Muscle of arm (tissue), 14 donors: ENCODE measurements around the gene S100P. TPM values are rescaled to one million over a fixed set of nuclear protein-coding genes. Genes with fewer than 3 reads are reported as not detected.
"Not testable (repeated sequence)": the region's sequence is repeated elsewhere in the genome, so short reads cannot be mapped to it uniquely, and the experiment has no call there.

Source experiments
- DNase-seq: peaks from one replicate; pipeline ENCODE4 v3.0.0-alpha.2; 2013
- long read RNA-seq, 11 donors: transcript quantifications; one replicate each; lab custom pipeline, GENCODE V29; 2026
- polyA plus RNA-seq, 12 donors: library from polyadenylated mRNA; unstranded; fragments of 120-200 nt; gene quantifications; one replicate each; pipeline ENCODE4 v1.2.1, GENCODE V29; 2013; ENCODE audit not compliant: insufficient read length in 12 of 12

The S100P gene
- 1 to 10 TPM in 9 of 12 donors, under 1 TPM in 1, not detected in 2; 0.93 to 5.5 (median 1.6) TPM for polyA plus RNA-seq
- long read RNA-seq, donor 1, transcript S100P-201 (2 exons, 1,279 nt), result major isoform, 38 of 46 reads
- long read RNA-seq, donor 1, partial matches to known transcripts, result 8 of 46 reads
- long read RNA-seq, donor 1, other reads (novel, unspliced or antisense), result 0 of 46 reads
- long read RNA-seq, donor 2, result 0 reads
- long read RNA-seq, donor 3, partial matches to known transcripts, result 0 of 3 reads
- long read RNA-seq, donor 3, other reads (novel, unspliced or antisense), result 0 of 3 reads
- long read RNA-seq, donor 4, partial matches to known transcripts, result 0 of 1 reads
- long read RNA-seq, donor 4, other reads (novel, unspliced or antisense), result 0 of 1 reads
- long read RNA-seq, donor 5, partial matches to known transcripts, result 0 of 1 reads
- long read RNA-seq, donor 5, other reads (novel, unspliced or antisense), result 0 of 1 reads
- long read RNA-seq, donor 6, result 0 reads
- long read RNA-seq, donor 7, partial matches to known transcripts, result 0 of 1 reads
- long read RNA-seq, donor 7, other reads (novel, unspliced or antisense), result 0 of 1 reads
- long read RNA-seq, donor 8, partial matches to known transcripts, result 0 of 2 reads
- long read RNA-seq, donor 8, other reads (novel, unspliced or antisense), result 0 of 2 reads
- long read RNA-seq, donor 9, partial matches to known transcripts, result 0 of 2 reads
- long read RNA-seq, donor 9, other reads (novel, unspliced or antisense), result 0 of 2 reads
- long read RNA-seq, donor 10, partial matches to known transcripts, result 0 of 2 reads
- long read RNA-seq, donor 10, other reads (novel, unspliced or antisense), result 0 of 2 reads
- long read RNA-seq, donor 11, partial matches to known transcripts, result 0 of 3 reads
- long read RNA-seq, donor 11, other reads (novel, unspliced or antisense), result 0 of 3 reads

DNA sequence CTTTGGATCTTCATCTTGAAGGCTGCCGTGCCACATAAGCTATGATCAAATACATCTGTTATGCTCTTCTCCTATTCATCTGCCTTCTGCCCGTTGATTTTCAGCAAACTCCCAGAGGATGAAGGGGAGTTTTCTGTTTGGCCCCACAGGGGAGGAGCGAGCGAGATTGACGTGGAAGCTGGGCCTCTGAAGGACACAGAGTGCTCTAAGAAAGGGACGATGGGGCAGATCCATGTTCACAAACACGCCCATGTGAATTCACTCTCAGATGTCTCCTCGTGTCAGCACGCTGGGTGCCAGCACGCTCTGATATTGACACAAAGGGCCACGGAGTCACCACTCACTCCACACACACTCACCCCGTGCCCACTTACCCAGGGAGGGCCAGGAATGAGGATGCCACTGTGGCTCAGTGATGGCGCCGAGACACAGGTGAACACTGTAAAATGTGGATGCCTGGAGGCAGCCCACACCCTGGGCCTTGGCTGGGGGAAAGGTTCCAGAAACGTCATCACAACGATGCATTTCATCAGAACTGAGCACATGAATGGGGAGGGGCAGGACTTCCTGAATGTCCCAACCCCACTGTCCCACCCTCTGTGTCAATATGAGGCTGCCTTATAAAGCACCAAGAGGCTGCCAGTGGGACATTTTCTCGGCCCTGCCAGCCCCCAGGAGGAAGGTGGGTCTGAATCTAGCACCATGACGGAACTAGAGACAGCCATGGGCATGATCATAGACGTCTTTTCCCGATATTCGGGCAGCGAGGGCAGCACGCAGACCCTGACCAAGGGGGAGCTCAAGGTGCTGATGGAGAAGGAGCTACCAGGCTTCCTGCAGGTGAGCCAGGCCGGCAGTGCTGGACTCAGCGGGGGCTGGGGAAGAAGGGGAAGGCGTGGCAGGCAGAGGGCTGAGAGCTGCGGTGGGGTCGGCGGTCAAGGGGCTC, at the start of gene S100P:
S100P (plus strand) TSS at position 648 of the 946 bp plus-strand sequence; CDS start at position 703, 55 bp downstream.
- no peak for DNase-seq

DNA sequence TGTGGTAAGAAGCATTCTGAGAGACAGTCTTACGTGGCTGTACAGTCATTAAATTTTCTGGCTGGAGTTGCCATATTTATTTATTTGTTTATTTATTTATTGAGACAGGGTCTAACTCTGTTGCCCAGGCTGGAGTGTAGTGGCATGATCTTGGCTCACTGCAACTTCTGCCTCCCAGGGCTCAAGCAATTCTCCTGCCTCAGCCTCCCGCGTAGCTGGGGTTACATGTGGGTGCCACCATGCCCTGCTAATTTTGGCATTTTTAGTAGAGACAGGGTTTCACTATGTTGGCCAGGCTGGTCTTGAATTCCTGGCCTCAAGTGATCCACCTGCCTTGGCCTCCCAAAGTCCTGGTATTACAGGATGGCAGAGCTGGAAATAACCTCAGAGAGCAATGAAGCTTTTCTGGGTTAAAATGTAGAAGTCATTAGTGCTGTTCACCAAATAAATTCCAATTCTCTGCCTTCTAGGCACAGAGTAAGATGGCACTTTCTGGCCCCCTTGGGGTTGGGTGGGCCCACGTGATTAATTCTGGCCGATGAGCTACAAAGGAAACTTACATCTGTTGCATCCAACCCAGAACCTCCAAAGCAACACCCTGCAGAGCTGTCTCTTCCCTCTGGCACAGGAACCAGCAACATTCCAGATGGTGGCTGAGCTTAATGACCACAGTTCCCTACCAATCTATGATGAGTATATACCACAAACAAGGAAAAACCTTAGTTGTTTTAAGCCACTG, 48.7 kb upstream of the S100P start:
- DNase-seq, result no peak

DNA sequence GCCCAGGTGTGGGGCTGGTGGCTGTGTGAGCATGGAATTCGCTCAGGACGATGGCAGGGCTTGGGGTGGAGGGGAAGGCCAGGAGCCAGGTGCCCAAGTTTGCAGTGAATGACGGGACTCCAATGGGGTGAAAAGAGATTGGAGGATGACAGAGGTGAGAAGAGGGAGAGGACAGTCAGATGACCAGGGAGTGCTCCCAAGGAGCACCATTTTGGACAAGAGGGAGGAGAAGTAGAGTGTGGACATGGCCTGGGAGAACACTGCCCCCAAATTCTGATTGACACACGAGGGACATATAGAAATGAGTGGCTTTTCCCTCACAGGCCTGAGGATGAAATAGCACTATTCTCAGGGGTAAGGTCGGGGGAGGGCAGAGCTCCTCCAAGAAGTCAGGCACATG, 46.5 kb upstream of the S100P start:
- DNase-seq, result no peak

DNA sequence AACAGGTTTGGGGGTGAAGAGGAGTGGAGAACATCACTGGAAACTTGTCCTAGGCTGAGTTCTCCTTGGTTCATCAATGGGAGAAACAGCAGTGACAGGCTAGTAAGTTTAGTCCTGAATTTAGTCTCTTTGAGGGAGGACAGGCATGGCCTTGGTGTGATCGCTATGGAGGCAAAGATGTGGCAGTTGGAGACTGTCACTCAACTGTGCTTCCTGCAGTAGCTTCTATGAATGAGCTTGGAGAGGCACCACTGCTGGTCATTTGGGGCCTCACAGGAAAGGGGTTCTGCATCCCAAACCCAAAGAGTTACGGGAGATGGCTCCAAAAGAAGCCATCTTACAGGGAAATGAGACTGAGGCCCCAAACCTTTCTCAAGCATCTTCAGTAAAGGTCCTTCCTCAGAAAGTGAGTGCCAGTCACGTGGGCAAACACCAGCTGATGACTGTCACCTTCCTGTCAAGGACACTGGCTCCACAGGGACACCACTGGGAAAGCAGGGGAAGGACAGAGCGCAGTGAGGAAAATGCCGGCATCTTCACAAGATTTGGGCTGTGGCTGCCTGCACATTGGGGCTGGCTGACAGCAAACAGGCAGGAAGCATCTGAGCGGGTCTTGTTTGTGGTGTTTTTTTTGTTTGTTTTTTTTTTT, 46.0 kb upstream of the S100P start:
- DNase-seq, result no peak

DNA sequence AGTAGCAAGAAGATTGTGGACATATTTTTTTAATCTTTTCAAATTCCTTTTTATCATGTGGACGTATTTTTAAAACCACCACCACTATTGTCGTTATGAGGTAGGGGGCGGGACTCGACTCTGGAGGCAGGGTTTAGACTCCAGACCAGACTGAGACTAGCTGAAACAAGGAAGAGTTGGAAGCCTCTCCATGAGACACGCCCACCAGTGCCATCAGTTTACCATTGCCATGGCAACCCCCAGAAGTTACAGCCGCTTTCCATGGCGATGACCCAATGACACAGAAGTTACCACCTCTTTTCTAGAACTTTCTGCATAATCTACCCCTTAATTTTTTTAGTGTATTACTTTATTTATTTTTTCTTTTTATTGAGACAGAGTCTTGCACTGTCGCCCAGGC, 44.5 kb upstream of the S100P start:
- no peak for DNase-seq

DNA sequence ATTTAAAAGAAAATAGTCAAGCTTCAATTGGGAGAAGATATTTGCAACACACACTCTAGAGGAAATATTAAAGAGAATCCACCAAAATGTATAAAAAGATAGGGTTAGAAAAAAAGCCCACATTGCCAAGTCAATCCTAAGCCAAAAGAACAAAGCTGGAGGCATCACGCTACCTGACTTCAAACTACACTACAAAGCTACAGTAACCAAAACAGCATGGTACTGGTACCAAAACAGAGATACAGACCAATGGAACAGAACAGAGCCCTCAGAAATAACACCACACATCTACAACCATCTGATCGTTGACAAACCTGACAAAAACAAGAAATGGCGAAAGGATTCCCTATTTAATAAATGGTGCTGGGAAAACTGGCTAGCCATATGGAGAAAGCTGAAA, 39.5 kb upstream of the S100P start:
- DNase-seq, result not testable (repeated sequence)

DNA sequence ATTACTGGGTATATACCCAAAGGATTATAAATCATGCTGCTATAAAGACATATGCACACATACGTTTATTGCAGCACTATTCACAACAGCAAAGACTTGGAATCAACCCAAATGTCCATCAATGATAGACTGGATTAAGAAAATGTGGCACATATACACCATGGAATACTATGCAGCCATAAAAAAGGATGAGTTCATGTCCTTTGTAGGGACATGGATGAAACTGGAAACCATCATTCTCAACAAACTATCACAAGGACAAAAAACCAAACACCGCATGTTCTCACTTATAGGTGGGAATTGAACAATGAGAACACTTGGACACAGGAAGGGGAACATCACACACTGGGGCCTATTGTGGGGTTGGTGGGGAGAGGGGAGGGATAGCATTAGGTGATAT, 38.4 kb upstream of the S100P start:
- DNase-seq, result not testable (repeated sequence)

DNA sequence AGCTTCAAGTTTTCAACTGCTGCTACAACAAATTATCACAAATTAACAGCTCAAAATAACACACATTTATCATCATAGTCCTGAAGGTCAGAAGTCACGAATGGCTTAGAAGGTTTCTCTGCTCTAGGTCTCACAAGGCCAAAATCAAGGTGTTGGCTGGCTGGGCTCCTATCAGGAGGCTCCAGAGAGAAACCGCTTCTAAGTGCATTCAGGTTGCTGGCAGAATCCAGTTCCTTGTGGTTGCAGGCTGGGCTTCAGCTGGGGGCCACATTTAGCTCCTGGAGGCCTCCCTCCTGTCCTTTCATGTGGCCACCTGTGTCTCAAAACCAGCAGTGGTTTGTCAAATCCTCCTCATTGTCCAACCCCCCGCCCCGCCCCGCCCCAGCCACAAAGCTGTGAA, 37.8 kb upstream of the S100P start:
- no peak for DNase-seq

DNA sequence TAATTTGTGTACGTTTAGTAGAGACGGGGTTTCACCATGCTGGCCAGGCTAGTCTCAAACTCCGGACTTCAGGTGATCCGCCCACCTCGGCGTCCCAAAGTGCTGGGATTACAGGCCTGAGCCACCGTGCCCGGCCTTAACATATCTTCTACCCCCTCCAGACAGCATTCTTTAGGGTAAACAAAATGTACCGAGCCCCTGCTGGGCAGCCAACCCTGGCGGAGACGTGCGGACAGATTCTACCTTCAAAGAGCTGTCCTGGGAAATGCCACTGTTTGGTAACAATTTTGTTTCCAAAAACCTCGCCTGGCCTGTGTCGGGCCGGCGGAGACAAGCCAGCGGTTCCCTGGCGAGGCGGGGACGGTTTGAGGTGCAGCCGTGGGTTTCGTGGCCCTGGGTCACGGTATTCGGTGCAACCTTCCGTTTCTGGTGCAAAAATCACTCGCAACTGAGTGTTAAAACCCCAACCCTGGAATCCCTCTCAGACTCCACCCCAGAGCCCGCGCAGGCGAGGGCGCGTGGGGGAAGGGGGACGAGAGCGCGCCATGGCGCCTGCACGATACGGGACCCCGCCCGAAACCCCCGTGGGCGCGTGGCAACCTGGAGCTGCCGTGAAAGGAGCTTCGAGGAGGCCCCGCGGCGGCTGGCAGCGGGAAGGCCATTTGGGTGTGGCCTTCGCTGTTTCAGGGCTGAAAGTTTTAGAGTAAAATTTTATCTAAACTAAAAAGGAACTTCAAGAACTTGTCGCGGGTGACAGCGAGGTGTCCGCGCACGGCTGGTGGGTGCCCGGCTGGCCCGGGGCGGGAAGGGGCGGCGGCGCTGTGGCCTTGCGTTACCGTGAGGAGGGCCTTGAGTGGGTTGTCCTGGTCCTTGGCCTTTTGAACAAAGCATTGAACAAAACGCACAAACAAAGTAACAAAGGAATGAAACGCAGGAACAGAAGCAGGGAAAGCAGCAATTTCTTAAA, 36.2 kb upstream of the S100P start:
- no peak for DNase-seq

DNA sequence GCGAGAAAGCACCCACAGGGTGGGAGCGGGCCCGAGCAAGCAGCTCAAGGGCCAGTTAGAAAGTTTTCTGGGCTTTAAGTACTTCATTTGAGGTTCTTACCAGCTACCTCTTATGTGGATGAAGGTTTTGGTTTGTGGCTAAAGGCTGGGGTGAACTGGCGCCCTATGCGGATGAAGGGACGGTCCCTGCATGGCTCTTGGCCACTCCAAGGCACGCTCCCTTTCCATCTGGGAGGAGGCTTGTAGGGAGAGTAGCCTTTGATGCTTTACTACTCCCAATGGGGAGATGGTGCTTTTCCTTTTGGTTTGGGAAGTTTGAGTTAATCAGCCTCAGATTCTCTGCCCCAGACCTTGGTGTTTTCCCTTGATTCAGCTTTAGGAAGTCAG, 35.5 kb upstream of the S100P start:
- DNase-seq, result no peak

DNA sequence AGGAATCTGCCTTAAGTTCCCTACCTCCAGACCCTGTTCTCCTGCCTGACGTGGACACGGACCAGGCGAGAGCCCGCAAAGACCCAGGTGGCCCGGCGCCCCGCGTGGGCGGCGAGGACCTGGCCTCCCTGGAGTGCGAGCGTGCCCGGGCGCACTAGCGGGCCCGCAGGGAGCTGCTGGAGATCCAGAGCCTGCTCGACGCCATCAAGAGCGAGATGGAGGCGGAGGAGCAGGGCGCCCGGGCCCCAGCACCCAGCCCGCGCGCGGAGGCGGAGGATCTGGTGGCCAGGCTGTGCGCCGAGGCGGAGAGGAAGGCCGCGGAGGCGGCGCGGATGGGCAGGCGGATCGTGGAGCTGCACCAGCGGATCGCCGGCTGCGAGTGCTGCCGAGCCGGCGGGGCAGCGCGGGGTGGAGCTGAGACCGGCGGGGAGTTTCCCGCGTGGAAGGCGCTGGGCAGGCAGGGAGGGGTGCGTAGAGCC, 35.0 kb upstream of the S100P start:
- DNase-seq, result no peak

DNA sequence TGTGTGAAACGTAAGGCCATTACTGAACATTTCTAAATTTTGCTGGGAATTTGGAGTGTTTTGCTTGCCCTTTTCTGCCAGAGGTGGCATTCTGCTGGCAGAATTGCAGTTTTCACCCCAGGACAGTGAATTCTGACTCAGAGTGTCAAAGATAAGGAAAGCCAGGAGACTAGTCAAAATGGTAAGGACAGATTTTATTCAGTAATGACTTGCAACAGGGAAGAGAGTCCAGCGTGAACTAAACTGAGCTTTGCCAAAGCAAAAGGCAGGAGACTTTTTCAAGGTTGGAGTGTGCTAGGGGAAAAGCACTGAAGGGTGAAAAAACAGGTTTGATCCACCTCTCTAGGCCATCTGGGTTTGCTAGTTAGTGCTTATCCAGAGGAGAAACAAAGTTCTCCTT, 33.8 kb upstream of the S100P start:
- no peak for DNase-seq

DNA sequence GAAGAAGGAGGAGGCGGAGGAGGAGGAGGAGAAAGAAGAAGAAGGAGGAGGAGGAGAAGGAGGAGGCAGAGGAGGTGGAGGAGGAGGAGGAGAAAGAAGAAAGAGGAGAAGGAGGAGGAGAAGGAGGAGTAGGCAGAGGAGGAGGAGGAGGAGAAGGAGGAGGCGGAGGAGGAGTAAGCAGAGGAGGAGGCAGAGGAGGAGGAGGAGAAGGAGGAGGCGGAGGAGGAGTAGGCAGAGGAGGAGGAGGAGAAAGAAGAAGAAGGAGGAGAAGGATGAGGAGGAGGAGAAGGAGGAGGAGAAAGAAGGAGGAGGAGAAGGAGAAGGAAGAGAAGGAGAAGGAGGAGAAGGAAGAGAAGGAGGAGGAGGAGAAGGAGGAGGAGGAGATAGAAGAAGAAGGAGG, 33.2 kb upstream of the S100P start:
- no peak for DNase-seq

DNA sequence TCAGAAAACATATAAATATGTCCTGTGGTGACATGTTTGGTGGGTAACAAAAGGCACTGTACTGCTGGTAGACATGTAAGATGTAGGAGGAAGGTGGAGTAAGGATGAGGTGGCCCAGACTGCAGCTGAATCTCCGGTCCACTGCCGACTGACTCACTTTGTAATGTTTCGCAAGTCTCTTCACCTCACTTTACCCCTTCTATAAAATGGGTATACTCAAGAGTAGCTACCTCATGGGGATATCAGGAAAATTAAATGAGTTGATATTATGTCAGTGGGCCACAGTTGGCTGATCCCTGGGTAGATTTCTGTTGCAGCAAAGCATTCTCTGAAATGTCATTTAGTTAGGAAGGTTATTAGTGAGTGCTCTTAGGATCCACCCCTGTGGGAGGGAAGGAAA, 31.1 kb upstream of the S100P start:
- no peak for DNase-seq

DNA sequence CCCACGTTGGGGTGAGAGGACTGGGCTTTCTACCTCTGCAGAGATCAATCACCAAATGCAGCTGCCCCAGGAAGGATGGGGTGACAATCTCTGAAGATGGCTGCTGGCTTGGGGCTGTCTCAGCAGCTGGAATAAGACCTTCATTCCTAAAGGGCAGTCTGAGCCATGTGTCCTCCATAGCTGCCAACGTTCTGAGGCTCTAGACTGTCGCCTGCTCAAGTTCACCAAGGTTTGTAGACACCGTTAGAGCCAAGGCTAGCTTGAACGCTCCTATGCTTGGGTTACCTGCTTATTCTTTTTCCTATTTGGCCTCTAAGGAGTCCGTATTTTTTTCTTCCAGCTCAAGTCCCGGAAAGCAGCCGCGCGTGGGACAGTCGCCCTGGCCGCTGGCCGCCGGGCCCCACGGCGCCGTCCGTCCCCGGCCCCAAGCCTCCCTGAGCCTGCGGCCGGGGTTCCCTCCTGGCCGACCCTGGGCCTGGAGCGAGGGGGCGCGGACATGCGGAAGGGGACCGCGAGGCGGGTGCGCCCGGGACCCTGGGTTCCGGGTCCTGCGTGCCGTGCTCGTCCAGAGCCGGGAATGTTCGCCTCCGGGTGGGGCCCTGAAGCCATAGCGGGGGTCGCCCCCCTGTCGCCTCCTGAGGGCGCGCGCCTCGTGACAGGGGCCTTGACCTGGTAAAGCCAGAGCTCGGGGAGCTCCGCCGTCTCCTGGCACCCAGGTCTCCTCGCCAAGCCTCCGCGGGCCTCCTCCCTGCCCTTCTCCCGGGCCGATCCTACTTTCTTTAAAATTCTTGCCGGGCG, 29.9 kb upstream of the S100P start:
- DNase-seq, result no peak

DNA sequence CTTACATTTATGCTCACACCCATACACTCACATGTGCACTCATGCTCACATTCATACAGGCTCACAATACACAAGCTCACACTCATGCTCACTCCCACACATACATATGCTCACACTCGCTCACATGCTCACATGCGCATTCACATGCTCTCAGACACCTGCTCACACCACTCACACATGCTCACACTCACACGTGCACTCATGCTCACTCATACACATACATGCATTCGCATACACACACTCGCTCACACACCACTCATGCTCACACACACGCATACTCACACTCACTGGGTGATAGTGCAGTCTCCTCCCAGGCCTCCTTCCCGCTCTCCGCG, 28.4 kb upstream of the S100P start:
- DNase-seq, result no peak

DNA sequence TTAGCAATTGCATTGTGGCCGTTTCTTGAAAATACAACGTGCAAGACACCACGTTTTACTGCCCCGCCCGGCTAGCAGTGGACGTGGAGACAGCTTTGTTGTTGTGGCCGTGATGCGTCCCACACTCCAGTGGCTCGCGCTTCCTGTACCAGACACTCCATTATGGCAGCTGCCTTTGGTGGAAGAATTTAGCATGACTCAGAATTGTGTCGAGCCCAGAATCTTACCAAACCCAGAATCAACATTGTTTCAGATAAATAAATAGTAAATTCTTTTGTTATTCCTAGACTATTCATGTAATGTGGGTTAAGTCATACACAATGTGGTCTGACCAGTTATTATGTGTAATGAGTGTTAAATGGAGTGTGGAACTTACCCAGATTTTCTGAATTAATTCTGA, 25.3 kb upstream of the S100P start:
- DNase-seq, result no peak

DNA sequence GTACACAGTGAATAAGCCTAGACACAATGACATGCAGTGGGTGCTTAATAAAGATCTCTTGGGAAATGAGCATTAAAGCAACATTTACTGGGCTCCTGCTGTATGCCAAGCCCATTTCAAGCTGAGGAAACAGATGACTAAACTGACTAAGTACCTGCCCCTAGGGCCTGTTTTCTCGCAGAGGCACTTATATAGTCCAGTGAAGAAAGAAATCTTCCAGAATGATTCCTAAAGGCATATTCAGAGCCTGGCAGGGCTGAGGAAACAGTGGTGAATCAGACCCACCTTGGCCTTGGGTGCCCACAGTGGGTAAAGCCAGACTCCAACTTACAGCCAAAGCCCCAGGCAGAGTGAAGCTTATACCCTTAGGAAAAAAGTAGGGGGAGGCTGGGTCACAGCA, 22.0 kb upstream of the S100P start:
- no peak for DNase-seq
